HCT116 (cell line): ENCODE results near the gene SART3. TPM values are rescaled to one million over a fixed set of nuclear protein-coding genes. Genes with fewer than 3 reads are reported as not detected.
A peak's percentile ranks its signal among the peaks of the same experiment; 100 is the strongest.

ENCODE experiments used
- ATAC-seq: fragments of 200-7000 bp; cut with Tn5 transposase; 2 replicates; pipeline ENCODE4 v1.9.1; 2020; ENCODE audit warnings: mild to moderate bottlenecking, moderate library complexity
- BruUV-seq: library from RNA; stranded (reverse); fragments of 400-500 nt; replicated peaks from 2 replicates; lab custom pipeline; 2021; lab: Mats Ljungman, UMichigan
- CTCF ChIA-PET: fragments of 300-600 bp; sonication (Branson Sonifier 250); formaldehyde crosslinking; loops from one replicate; lab custom pipeline; 2021; ENCODE audit warnings: antibody characterized with exemption; lab: Charles Lee
- POLR2A ChIA-PET: fragments of 300-600, 350-600 bp; sonication (Branson Sonifier 250); formaldehyde crosslinking; loops from one replicate; lab custom pipeline; 2021; ENCODE audit warnings: antibody characterized with exemption; lab: Charles Lee
- RAD21 ChIA-PET, 2 experiments: fragments of 300-600 bp; sonication (Branson Sonifier 250); formaldehyde crosslinking; loops; one replicate each; lab custom pipeline; 2023; ENCODE audit warnings: low total read pairs in 2 of 2; ENCODE audit not compliant: uncharacterized antibody in 2 of 2, unreplicated experiment in 2 of 2, low non-redundant PET in 1 of 2; lab: Charles Lee
- DNase-seq: peaks from one replicate; pipeline ENCODE4 v3.0.0-alpha.2; 2010; ENCODE audit warnings: low read depth, low spot score
- H2AFZ ChIP-seq: fragments of 200-600 bp; shearing (Covaris generic), sonication (generic); 2 replicates; pipeline ENCODE4 v1.6.1; 2017; ENCODE audit warnings: low read depth, mixed run types, mixed read lengths, antibody characterized with exemption, low read length; ENCODE audit not compliant: poor library complexity, severe bottlenecking
- H3K27ac ChIP-seq: 2 replicates; pipeline ENCODE4 v1.5.1; 2012; ENCODE audit warnings: low read depth, low read length
- H3K27me3 ChIP-seq: fragments of 200-600 bp; sonication (generic); 2 replicates; pipeline ENCODE4 v1.6.1; 2016; ENCODE audit warnings: mixed run types, low read length, mixed read lengths; ENCODE audit not compliant: insufficient read depth
- H3K36me3 ChIP-seq, 2 experiments: fragments of 200-500 bp in 1 of 2; fragments of 200-600 bp in 1 of 2; sonication (Bioruptor generic) in 1 of 2; sonication (generic) in 1 of 2; 2 replicates each; pipeline versions ENCODE4 v1.5.1 to v1.6.1; 2014 to 2016; ENCODE audit warnings: low read length in 2 of 2, inconsistent platforms in 1 of 2, mixed read lengths in 1 of 2, mixed run types in 1 of 2; ENCODE audit not compliant: insufficient read depth in 2 of 2, control insufficient read depth in 1 of 2
- H3K4me1 ChIP-seq, 2 experiments: fragments of 200-600 bp in 1 of 2; sonication (generic) in 1 of 2; 2 replicates each; pipeline versions ENCODE4 v1.5.1 to v1.6.1; 2012 to 2017; ENCODE audit warnings: low read length in 2 of 2, inconsistent platforms in 1 of 2, mild to moderate bottlenecking in 1 of 2, mixed read lengths in 1 of 2, mixed run types in 1 of 2, moderate library complexity in 1 of 2; ENCODE audit not compliant: insufficient read depth in 2 of 2, control insufficient read depth in 1 of 2
- H3K4me2 ChIP-seq: fragments of 200-600 bp; sonication (generic); 2 replicates; pipeline ENCODE4 v1.6.1; 2017; ENCODE audit warnings: mixed run types, low read length, mixed read lengths
- H3K4me3 ChIP-seq, 2 experiments: fragments of 200-600 bp in 1 of 2; sonication (generic) in 1 of 2; replicated peaks in 1 of 2; 2 replicates each; pipeline ENCODE4 v1.5.1; 2011 to 2016; ENCODE audit warnings: low read length in 2 of 2, control low read depth in 1 of 2, low read depth in 1 of 2, mild to moderate bottlenecking in 1 of 2, mixed read lengths in 1 of 2, mixed run types in 1 of 2
- H3K79me2 ChIP-seq: fragments of 200-600 bp; sonication (generic); 2 replicates; pipeline ENCODE4 v1.6.1; 2017; ENCODE audit warnings: mild to moderate bottlenecking, mixed run types, low read length, moderate library complexity, mixed read lengths; ENCODE audit not compliant: insufficient read depth
- H3K9ac ChIP-seq: fragments of 200-600 bp; sonication (generic); 2 replicates; pipeline ENCODE4 v1.6.1; 2016; ENCODE audit warnings: low read length, mixed read lengths
- H3K9me2 ChIP-seq: fragments of 200-600 bp; sonication (generic), shearing (Covaris generic); 2 replicates; pipeline ENCODE4 v1.6.1; 2017; ENCODE audit warnings: mixed run types, mild to moderate bottlenecking, moderate library complexity; ENCODE audit not compliant: insufficient read depth
- H3K9me3 ChIP-seq, 2 experiments: fragments of 200-500 bp in 1 of 2; fragments of 200-600 bp in 1 of 2; sonication (Bioruptor generic) in 1 of 2; sonication (generic) in 1 of 2; 2 replicates each; pipeline ENCODE4 v1.6.1; 2014 to 2017; ENCODE audit warnings: low read length in 2 of 2, mixed read lengths in 2 of 2, inconsistent platforms in 1 of 2, low read depth in 1 of 2, mild to moderate bottlenecking in 1 of 2, mixed run types in 1 of 2, moderate library complexity in 1 of 2; ENCODE audit not compliant: control insufficient read depth in 1 of 2, insufficient read depth in 1 of 2
- H4K20me1 ChIP-seq: fragments of 200-600 bp; sonication (generic), shearing (Covaris generic); 2 replicates; pipeline ENCODE4 v1.6.1; 2017; ENCODE audit warnings: mixed run types, mild to moderate bottlenecking, moderate library complexity; ENCODE audit not compliant: insufficient read depth
- ATF3 ChIP-seq: IDR thresholded peaks from 2 replicates; pipeline ENCODE4 v1.6.1; 2012
- CBX3 ChIP-seq: IDR thresholded peaks from 2 replicates; pipeline ENCODE4 v1.6.1; 2012; ENCODE audit warnings: low read depth
- CEBPB ChIP-seq: IDR thresholded peaks from 2 replicates; pipeline ENCODE4 v1.6.1; 2012; ENCODE audit warnings: low read depth
- CTCF ChIP-seq, 3 experiments: fragments of 200-600 bp in 1 of 3; sonication (generic) in 1 of 3; IDR thresholded peaks in 2 of 3; conservative IDR thresholded peaks in 1 of 3; 2 replicates each; pipeline ENCODE4 v1.5.1; 2012 to 2017; ENCODE audit warnings: low read depth in 2 of 3, low read length in 2 of 3, antibody characterized with exemption in 1 of 3, borderline replicate concordance in 1 of 3, control low read depth in 1 of 3, mild to moderate bottlenecking in 1 of 3, mixed read lengths in 1 of 3, mixed run types in 1 of 3, moderate library complexity in 1 of 3; ENCODE audit not compliant: insufficient read depth in 1 of 3
- EZH2phosphoT487 ChIP-seq: fragments of 200-600 bp; IDR thresholded peaks from 2 replicates; pipeline ENCODE4 v1.6.1; 2018; ENCODE audit warnings: antibody characterized with exemption, borderline replicate concordance
- FOSL1 ChIP-seq: IDR thresholded peaks from 2 replicates; pipeline ENCODE4 v1.6.1; 2012; ENCODE audit warnings: low read depth
- JUND ChIP-seq: IDR thresholded peaks from 2 replicates; pipeline ENCODE4 v1.6.1; 2012
- POLR2A ChIP-seq: IDR thresholded peaks from 2 replicates; pipeline ENCODE4 v1.7.0; 2011; ENCODE audit warnings: borderline replicate concordance; ENCODE audit not compliant: insufficient read depth, insufficient read length; ENCODE audit errors: extremely low read depth
- POLR2AphosphoS5 ChIP-seq: IDR thresholded peaks from 2 replicates; pipeline ENCODE4 v1.6.1; 2011; ENCODE audit warnings: mild to moderate bottlenecking, low read depth, low read length, moderate library complexity
- SIN3A ChIP-seq: IDR thresholded peaks from 2 replicates; pipeline ENCODE4 v1.6.1; 2012; ENCODE audit warnings: low read depth
- SP1 ChIP-seq: IDR thresholded peaks from 2 replicates; pipeline ENCODE4 v1.6.1; 2012; ENCODE audit warnings: low read depth
- SRF ChIP-seq: IDR thresholded peaks from 2 replicates; pipeline ENCODE4 v1.6.1; 2012; ENCODE audit warnings: low read depth
- TCF7L2 ChIP-seq: IDR thresholded peaks from 2 replicates; pipeline ENCODE4 v1.7.0; 2011; ENCODE audit warnings: borderline replicate concordance, inconsistent platforms; ENCODE audit not compliant: insufficient read depth, insufficient read length; ENCODE audit errors: extremely low read depth
- YY1 ChIP-seq: IDR thresholded peaks from 2 replicates; pipeline ENCODE4 v1.6.1; 2011; ENCODE audit warnings: low read length, low read depth, moderate library complexity, mild to moderate bottlenecking; ENCODE audit not compliant: insufficient replicate concordance; ENCODE audit errors: extremely low read depth
- ZFX ChIP-seq: fragments of 450-650 bp; IDR thresholded peaks from 2 replicates; pipeline ENCODE4 v1.6.1; 2017
- intact Hi-C: fragments of 100-400 bp; cut with micrococcal nuclease; formaldehyde crosslinking; loops from 2 replicates; pipeline ENCODE4 v1.10.0; 2022
- total RNA-seq: library from RNA; stranded (reverse); gene quantifications from one replicate; pipeline ENCODE4 v1.2.1, GENCODE V29; 2021; ENCODE audit not compliant: unreplicated experiment
- TF ChIP-seq, protein P1 (sequence below): IDR thresholded peaks from 2 replicates; pipeline ENCODE4 v1.6.1; 2012

The SART3 gene
- total RNA-seq, 1 experiment from 2014 or later = 76.1 TPM

GRCh38 chr12:108565146-108565545, 4.2 kb upstream of the SART3 start:
- ChIA-PET RAD21 (no interaction called here), CTCF (interaction anchor here (0.9 to 2.0 kb wide), 3 partner anchors 53 to 239 kb away, joined by 3 to 11 read pairs (median 6); no protein-coding TSS in a partner anchor), POLR2A (interaction anchor here (0.7 kb wide), 1 partner anchor 53 kb away, joined by 3 read pairs; no protein-coding TSS in a partner anchor)
- no peak for DNase-seq
- Histone ChIP-seq H4K20me1 (no peaks in the 10 kb centered on the region), H3K9me3 (no peaks in the 10 kb centered on the region), H3K9me2 (no peaks in the 10 kb centered on the region), H2AFZ (no peak overlapping the region), H3K4me2 (peak overlapping the region; percentile 51; the same call in 1 of the 2 replicates), H3K79me2 (peaks cover 32% of the 10 kb centered on the region), H3K4me3 (no peak overlapping the region), H3K36me3 (peaks cover 26 to 38% of the 10 kb centered on the region in 2 experiments), H3K27me3 (no peaks in the 10 kb centered on the region), H3K9ac (peak overlapping the region; percentile 55), H3K27ac (peak overlapping the region; percentile 58; the same call in 1 of the 2 replicates), H3K4me1 (peaks cover 23 to 39% of the 10 kb centered on the region in 2 experiments)
- intact Hi-C loops = loop anchor here (5.0 to 10.0 kb wide), 2 partner anchors 270 to 387 kb away; no protein-coding TSS in a partner anchor
- no TSS peak for BruUV-seq
- ATAC-seq = no peak
- TF ChIP-seq YY1 (no peak), SRF (no peak), SP1 (no peak), POLR2A (no peak), FOSL1 (no peak)

DNA sequence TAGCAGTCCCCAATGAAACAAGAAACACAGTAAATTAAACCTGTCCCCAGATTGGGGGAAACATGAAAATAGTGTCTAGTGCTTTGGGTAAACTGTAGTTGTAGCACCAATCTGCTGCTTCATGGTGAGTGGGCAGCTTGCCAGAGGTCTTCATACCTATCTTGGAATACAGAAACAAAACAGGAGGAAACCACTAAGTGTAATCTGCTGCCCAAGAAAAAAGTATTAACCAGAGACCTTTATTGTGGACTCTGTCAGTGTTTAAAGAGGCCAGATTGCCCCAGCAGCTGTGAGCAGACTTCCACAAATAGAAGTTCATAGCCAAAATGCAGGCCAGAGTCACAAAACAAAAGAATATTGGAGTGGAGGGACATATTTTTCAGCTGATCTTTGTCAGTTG, 3.8 kb upstream of the SART3 start:
- POLR2A ChIA-PET = interaction anchor here (0.7 kb wide), 1 partner anchor 53 kb away, joined by 3 read pairs; no protein-coding TSS in a partner anchor
- H3K9ac ChIP-seq = 0 out of 2 replicates have a peak overlapping the region, but pooled peaks have one; percentile 55
- H3K27ac ChIP-seq = no peak overlapping the region
- peaks cover 25 to 42% of the 10 kb centered on the region in 2 experiments for H3K4me1 ChIP-seq
- ATAC-seq = no peak
- H3K9me3 ChIP-seq = no peaks in the 10 kb centered on the region
- H3K27me3 ChIP-seq = no peaks in the 10 kb centered on the region
- RAD21 ChIA-PET = no interaction called here
- H2AFZ ChIP-seq = no peak overlapping the region
- H3K4me2 ChIP-seq = peak overlapping the region; percentile 51; the same call in 1 of the 2 replicates
- H3K4me3 ChIP-seq = no peak overlapping the region
- intact Hi-C loops = loop anchor here (5.0 to 10.0 kb wide), 3 partner anchors 270 to 823 kb away; no protein-coding TSS in a partner anchor
- DNase-seq = no peak
- no peaks in the 10 kb centered on the region for H4K20me1 ChIP-seq
- no peaks in the 10 kb centered on the region for H3K9me2 ChIP-seq
- peaks cover 36% of the 10 kb centered on the region for H3K79me2 ChIP-seq
- CTCF ChIA-PET = interaction anchor here (1.8 to 2.0 kb wide), 2 partner anchors 54 to 239 kb away, joined by 6 to 11 read pairs; no protein-coding TSS in a partner anchor
- H3K36me3 ChIP-seq = peaks cover 26 to 38% of the 10 kb centered on the region in 2 experiments
- no TSS peak for BruUV-seq
- TF ChIP-seq YY1 (no peak), CTCF (IDR thresholded peaks at IDR 0.05 in 2 of 3, conservative IDR thresholded peaks at IDR 0.05 in 1 of 3; ENCODE audit: borderline replicate concordance in 1 of 3, insufficient read depth in 1 of 3, low read depth in 2 of 3, low read length in 2 of 3) (no peak), JUND (no peak), CEBPB (no peak), FOSL1 (no peak), TCF7L2 (no peak), POLR2AphosphoS5 (no peak), POLR2A (no peak), ATF3 (no peak), SIN3A (no peak), ZFX (no peak), EZH2phosphoT487 (no peak), CBX3 (no peak)
- TF ChIP-seq, protein P1, sequence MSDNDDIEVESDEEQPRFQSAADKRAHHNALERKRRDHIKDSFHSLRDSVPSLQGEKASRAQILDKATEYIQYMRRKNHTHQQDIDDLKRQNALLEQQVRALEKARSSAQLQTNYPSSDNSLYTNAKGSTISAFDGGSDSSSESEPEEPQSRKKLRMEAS = no peak
